ENCODE measurements around the gene SF3B2. TPM values are rescaled to one million over a fixed set of nuclear protein-coding genes. Genes with fewer than 3 reads are reported as not detected.

The SF3B2 gene
- total and polyA plus RNA-seq, 10 donors: 77.5 to 195 (median 147) TPM

DNA sequence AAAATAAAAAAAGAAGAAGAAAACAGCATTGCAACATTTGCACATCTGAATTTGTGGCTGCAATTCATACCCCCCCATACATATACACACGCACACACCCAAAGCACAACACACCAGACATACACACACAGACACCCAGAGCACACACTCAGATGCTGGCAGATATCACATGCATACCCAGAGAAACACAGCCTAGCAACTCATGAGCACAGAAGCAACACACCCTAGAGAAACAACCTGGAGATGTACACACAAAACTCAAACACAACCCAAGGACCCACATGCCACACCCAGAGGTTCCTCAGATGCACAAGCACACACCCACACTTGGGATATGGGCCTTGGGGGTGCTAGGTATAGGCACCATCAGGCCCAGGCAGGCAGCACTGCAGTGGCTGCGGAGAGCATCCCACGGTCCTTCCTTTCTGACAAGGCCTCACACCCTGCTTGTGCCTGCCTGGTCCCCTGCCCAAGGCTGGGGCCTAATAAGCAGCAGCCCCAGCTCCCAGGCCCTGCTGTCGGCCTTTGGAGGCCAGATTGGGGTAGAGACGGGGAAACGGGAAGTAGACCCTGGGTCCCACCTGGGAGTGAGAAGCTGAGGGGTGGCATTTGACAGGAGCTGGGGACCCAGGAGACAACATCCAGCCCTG, 37.2 kb upstream of the SF3B2 start:
- 76 to 93% (median 87%) methylated on average over 6 of the region's 6 CpGs for WGBS, 5 donors
- H3K27ac ChIP-seq: peak overlapping the region in 2 of 8 donors; percentile 23 to 40
- H3K36me3 ChIP-seq: no peaks in the 10 kb centered on the region

DNA sequence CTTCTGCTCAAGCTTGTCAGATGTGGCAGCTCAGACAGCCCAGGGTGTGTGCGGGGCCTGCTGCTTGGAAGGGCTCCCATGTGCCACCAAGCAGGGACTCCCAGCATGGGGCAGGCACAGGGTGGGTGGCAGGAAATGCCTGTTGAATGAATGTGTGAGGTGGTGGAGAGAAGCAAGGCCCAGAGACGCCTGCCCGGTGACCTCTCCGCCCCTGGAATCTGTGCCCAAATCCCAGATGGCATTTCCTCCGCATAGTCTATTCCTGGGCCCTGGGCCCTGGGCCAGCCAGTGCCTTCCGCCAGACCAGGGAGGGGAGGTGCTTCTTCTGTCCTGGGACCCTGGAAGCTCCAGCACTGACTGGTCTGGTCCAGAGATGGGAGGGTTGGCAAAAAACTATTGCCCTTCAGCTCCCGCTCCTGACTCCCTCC, 36.7 kb upstream of the SF3B2 start:
- Histone ChIP-seq H3K4me3 (no peak overlapping the region), H3K27me3 (replicated peaks in 1 of 7) (peaks cover 6 to 37% (median 19%) of the 10 kb centered on the region in 7 donors), H3K27ac (peak overlapping the region in 2 of 8 donors; percentile 23 to 40), H3K9me3 (no peaks in the 10 kb centered on the region), H3K4me1 (peaks cover 3 to 33% (median 9%) of the 10 kb centered on the region in 6 donors), H3K36me3 (no peaks in the 10 kb centered on the region)
- TF ChIP-seq, protein P1, sequence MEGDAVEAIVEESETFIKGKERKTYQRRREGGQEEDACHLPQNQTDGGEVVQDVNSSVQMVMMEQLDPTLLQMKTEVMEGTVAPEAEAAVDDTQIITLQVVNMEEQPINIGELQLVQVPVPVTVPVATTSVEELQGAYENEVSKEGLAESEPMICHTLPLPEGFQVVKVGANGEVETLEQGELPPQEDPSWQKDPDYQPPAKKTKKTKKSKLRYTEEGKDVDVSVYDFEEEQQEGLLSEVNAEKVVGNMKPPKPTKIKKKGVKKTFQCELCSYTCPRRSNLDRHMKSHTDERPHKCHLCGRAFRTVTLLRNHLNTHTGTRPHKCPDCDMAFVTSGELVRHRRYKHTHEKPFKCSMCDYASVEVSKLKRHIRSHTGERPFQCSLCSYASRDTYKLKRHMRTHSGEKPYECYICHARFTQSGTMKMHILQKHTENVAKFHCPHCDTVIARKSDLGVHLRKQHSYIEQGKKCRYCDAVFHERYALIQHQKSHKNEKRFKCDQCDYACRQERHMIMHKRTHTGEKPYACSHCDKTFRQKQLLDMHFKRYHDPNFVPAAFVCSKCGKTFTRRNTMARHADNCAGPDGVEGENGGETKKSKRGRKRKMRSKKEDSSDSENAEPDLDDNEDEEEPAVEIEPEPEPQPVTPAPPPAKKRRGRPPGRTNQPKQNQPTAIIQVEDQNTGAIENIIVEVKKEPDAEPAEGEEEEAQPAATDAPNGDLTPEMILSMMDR (IDR thresholded peaks at IDR 0.05 in 8 of 11, conservative IDR thresholded peaks at IDR 0.05 in 3 of 11): no peak
- peak in 1 of 3 donors; percentile 24 for TF ChIP-seq POLR2AphosphoS5 (IDR thresholded peaks at IDR 0.05)
- WGBS, 5 donors: 64 to 89% (median 86%) methylated on average over 6 to 7 of the region's 7 CpGs
- DNase-seq: no peak
- intact Hi-C loops (cut with DNase I; ENCODE audit: low total_unique reads): no loop called here

More for the DNA sequence above, 37.2 kb upstream of the SF3B2 start:
- no peak for TF ChIP-seq POLR2A (IDR thresholded peaks at IDR 0.05)
- TF ChIP-seq, protein P1 (IDR thresholded peaks at IDR 0.05 in 8 of 11, conservative IDR thresholded peaks at IDR 0.05 in 3 of 11): no peak
- TF ChIP-seq POLR2AphosphoS5 (IDR thresholded peaks at IDR 0.05): no peak
- no peak overlapping the region for H3K4me3 ChIP-seq
- peaks cover 3 to 27% (median 9%) of the 10 kb centered on the region in 6 donors for H3K4me1 ChIP-seq
- H3K27me3 ChIP-seq (replicated peaks in 1 of 7): peaks cover 6 to 38% (median 19%) of the 10 kb centered on the region in 7 donors
- intact Hi-C loops (cut with DNase I; ENCODE audit: low total_unique reads): no loop called here
- H3K9me3 ChIP-seq: no peaks in the 10 kb centered on the region
- DNase-seq: no peak

DNA sequence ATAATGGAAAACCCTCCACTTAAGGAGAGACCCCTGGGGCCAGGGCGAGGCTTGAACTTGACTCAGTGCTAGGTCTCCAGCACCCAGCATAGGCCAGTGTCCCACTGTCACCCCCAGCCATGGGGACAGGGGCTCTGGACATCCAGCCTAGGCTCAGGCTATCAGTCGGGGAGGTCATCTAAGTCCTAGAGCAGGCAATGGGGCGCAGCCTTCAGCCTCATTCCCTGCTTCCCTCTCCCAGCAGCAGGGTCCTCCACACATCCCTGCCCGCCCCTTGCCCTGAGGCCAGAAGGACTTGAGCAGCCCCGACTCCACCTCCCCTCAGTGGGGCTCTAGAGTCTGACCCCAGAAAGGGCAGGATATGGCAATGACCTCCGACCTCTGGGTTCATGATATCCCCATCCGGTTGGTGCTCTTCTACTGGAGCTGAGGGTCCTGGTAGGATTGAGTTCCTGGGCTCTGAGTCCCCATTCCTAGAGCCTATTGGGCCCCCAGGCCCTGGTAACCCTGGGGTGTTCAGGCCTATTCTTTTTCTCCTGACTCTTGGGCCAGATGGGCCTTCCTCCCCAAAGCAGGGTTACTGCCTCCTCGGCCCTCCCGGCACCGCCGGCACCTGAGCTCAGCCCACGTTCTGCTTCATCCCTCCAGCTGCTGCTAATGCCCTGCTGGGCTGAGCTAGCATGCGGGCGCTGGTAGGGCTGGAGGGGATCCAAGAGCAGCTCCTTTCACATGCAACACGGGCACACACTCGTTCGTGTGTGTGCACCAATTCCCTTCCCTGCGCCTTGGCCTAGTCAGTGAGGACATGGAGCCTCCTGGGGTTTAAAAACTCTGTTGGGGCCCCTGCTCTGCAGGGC, 36.0 kb upstream of the SF3B2 start:
- peaks cover 6 to 30% (median 19%) of the 10 kb centered on the region in 7 donors for H3K27me3 ChIP-seq (replicated peaks in 1 of 7)
- no peak for TF ChIP-seq POLR2A (IDR thresholded peaks at IDR 0.05)
- no peak for TF ChIP-seq POLR2AphosphoS5 (IDR thresholded peaks at IDR 0.05)
- TF ChIP-seq, protein P1 (IDR thresholded peaks at IDR 0.05 in 8 of 11, conservative IDR thresholded peaks at IDR 0.05 in 3 of 11): no peak
- H3K4me1 ChIP-seq: peaks cover 3 to 40% (median 11%) of the 10 kb centered on the region in 6 donors
- H3K4me3 ChIP-seq: no peak overlapping the region
- peak overlapping the region in 2 of 8 donors; percentile 23 to 40 for H3K27ac ChIP-seq
- WGBS, 5 donors: 83 to 91% (median 87%) methylated on average over 15 to 18 of the region's 18 CpGs
- DNase-seq: no peak
- no peaks in the 10 kb centered on the region for H3K9me3 ChIP-seq
- no peaks in the 10 kb centered on the region for H3K36me3 ChIP-seq
- intact Hi-C loops (cut with DNase I; ENCODE audit: low total_unique reads): no loop called here

DNA sequence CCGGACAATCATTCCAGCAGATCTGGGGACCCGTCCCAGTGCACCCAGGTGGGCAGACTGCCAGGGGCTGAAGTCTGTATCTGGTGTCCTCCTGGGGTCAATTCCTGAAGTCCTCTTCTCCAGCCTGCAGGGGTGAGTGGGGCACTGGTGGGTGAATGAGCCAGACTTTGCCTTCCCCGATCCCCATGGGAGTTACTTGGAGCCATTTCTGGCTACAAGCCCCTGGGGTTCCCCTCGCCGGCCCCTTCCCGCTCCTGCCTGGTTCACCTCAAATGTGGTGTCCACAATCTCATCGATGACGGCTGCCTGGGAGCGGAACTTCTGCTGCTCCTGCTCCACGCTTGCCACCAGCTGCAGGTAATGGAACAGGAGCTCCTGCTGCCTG, 35.4 kb upstream of the SF3B2 start:
- peaks cover 1 to 41% (median 13%) of the 10 kb centered on the region in 6 donors for H3K4me1 ChIP-seq
- no peak for TF ChIP-seq POLR2AphosphoS5 (IDR thresholded peaks at IDR 0.05)
- no peak for TF ChIP-seq POLR2A (IDR thresholded peaks at IDR 0.05)
- TF ChIP-seq, protein P1 (IDR thresholded peaks at IDR 0.05 in 8 of 11, conservative IDR thresholded peaks at IDR 0.05 in 3 of 11): no peak
- no peak for DNase-seq
- intact Hi-C loops (cut with DNase I; ENCODE audit: low total_unique reads): no loop called here
- H3K27ac ChIP-seq: no peak overlapping the region
- peaks cover 4 to 30% (median 14%) of the 10 kb centered on the region in 7 donors for H3K27me3 ChIP-seq (replicated peaks in 1 of 7)
- H3K4me3 ChIP-seq: no peak overlapping the region
- H3K36me3 ChIP-seq: no peaks in the 10 kb centered on the region
- no peaks in the 10 kb centered on the region for H3K9me3 ChIP-seq
- 90 to 95% (median 91%) methylated on average over 10 of the region's 10 CpGs for WGBS, 5 donors

Measured in spleen (tissue), 11 donors.